ENCODE measurements around the gene TMEM132A. TPM values are rescaled to one million over a fixed set of nuclear protein-coding genes. Genes with fewer than 3 reads are reported as not detected.

TMEM132A gene
- total and polyA plus RNA-seq, 2 of the 13 experiments (the other 11 are each of a cell fraction or from before 2014, with no cell fraction given), result 11.1 to 32.9 TPM

DNA sequence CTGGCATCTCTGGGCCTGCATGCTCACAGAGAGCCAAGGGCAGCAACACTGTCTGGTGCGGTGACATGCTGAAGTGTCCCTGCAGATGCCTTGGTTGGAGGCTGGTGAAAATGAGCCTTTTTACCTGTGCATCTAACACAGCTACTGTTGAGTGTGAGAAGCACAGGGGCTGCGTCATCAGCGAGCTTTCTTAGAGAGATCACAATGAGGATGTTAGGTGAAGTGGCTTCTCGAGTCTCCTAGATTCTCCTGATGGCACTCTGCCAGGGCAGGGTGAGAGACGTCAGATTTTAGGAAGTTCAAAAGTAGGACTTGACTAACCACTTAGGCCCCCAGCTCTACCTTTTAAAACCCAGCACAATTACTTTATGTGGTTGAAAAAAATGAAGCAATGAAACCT is 31.3 kb downstream of the TMEM132A start (continued):
- TF ChIP-seq, protein P1, sequence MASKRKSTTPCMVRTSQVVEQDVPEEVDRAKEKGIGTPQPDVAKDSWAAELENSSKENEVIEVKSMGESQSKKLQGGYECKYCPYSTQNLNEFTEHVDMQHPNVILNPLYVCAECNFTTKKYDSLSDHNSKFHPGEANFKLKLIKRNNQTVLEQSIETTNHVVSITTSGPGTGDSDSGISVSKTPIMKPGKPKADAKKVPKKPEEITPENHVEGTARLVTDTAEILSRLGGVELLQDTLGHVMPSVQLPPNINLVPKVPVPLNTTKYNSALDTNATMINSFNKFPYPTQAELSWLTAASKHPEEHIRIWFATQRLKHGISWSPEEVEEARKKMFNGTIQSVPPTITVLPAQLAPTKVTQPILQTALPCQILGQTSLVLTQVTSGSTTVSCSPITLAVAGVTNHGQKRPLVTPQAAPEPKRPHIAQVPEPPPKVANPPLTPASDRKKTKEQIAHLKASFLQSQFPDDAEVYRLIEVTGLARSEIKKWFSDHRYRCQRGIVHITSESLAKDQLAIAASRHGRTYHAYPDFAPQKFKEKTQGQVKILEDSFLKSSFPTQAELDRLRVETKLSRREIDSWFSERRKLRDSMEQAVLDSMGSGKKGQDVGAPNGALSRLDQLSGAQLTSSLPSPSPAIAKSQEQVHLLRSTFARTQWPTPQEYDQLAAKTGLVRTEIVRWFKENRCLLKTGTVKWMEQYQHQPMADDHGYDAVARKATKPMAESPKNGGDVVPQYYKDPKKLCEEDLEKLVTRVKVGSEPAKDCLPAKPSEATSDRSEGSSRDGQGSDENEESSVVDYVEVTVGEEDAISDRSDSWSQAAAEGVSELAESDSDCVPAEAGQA (IDR thresholded peaks at IDR 0.05; ENCODE audit: low read depth), result no peak
- TF ChIP-seq, protein P1 (CRISPR knock-in tag; IDR thresholded peaks at IDR 0.05; ENCODE audit: borderline replicate concordance), result no peak
- no peak for TF ChIP-seq ZNF329 (CRISPR knock-in tag; IDR thresholded peaks at IDR 0.05; ENCODE audit: low read depth)
- no peak for TF ChIP-seq HMG20B (CRISPR knock-in tag; conservative IDR thresholded peaks at IDR 0.05)
- no peak for TF ChIP-seq ZNF83 (CRISPR knock-in tag; IDR thresholded peaks at IDR 0.05; ENCODE audit: borderline replicate concordance)
- TF ChIP-seq MTF1 (CRISPR knock-in tag; IDR thresholded peaks at IDR 0.05), result no peak
- no peak for TF ChIP-seq ZNF616 (CRISPR knock-in tag; IDR thresholded peaks at IDR 0.05; ENCODE audit: low read depth)
- TF ChIP-seq, protein P2, sequence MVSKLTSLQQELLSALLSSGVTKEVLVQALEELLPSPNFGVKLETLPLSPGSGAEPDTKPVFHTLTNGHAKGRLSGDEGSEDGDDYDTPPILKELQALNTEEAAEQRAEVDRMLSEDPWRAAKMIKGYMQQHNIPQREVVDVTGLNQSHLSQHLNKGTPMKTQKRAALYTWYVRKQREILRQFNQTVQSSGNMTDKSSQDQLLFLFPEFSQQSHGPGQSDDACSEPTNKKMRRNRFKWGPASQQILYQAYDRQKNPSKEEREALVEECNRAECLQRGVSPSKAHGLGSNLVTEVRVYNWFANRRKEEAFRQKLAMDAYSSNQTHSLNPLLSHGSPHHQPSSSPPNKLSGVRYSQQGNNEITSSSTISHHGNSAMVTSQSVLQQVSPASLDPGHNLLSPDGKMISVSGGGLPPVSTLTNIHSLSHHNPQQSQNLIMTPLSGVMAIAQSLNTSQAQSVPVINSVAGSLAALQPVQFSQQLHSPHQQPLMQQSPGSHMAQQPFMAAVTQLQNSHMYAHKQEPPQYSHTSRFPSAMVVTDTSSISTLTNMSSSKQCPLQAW (CRISPR knock-in tag; IDR thresholded peaks at IDR 0.05), result no peak
- TF ChIP-seq KLF9 (CRISPR knock-in tag; IDR thresholded peaks at IDR 0.05; ENCODE audit: low read depth), result no peak
- TF ChIP-seq ZNF773 (CRISPR knock-in tag; IDR thresholded peaks at IDR 0.05; ENCODE audit: borderline replicate concordance), result no peak
- no peak for TF ChIP-seq GTF3A (CRISPR knock-in tag; conservative IDR thresholded peaks at IDR 0.05)
